ENCODE results near the gene BUB1. TPM values are rescaled to one million over a fixed set of nuclear protein-coding genes. Genes with fewer than 3 reads are reported as not detected.
"Not testable (repeated sequence)": the region's sequence is repeated elsewhere in the genome, so short reads cannot be mapped to it uniquely, and the experiment has no call there.

Gene BUB1
- total and polyA plus RNA-seq, 9 of the 15 experiments (the other 6 are each of a cell fraction or from before 2014, with no cell fraction given) = 73.4 to 247 (median 118) TPM

GRCh38 chr2:110695146-110695898 lies 17.5 kb upstream of the BUB1 start (continued):
- peak; percentile 44; the same call in 1 of the 2 replicates for TF ChIP-seq TAL1 (IDR thresholded peaks at IDR 0.05)
- TF ChIP-seq SMARCA4 (IDR thresholded peaks at IDR 0.05) = peak; percentile 74
- TF ChIP-seq TRIM24 (IDR thresholded peaks at IDR 0.05) = peak; percentile 36 to 42; a peak in 2 of 4 replicates
- peak; percentile 61 for TF ChIP-seq CBFA2T2 (conservative IDR thresholded peaks at IDR 0.05)
- TF ChIP-seq JUND (IDR thresholded peaks at IDR 0.05; ENCODE audit: borderline replicate concordance, low read depth, low read length); TEAD4 (CRISPR knock-in tag; IDR thresholded peaks at IDR 0.05; ENCODE audit: borderline replicate concordance): not testable (repeated sequence)
- peak; percentile 20; the same call in 1 of the 3 replicates for TF ChIP-seq JUND (tag; IDR thresholded peaks at IDR 0.05; ENCODE audit: borderline replicate concordance, low read depth, low read length)
- TF ChIP-seq TEAD4 (IDR thresholded peaks at IDR 0.05; ENCODE audit: low read length) = peak; percentile 51
- TF ChIP-seq ARID1B (IDR thresholded peaks at IDR 0.05) = peak; percentile 79
- TF ChIP-seq PRDM10 (IDR thresholded peaks at IDR 0.05; ENCODE audit: partially characterized antibody) = peak; percentile 82
- 0 out of 2 replicates have a peak, but pooled peaks have one; percentile 22 for TF ChIP-seq FOXJ2 (tag; IDR thresholded peaks at IDR 0.05)
- peak; percentile 65; the same call in 1 of the 2 replicates for TF ChIP-seq SMARCE1 (IDR thresholded peaks at IDR 0.05)
- TF ChIP-seq PHF20 (IDR thresholded peaks at IDR 0.05; ENCODE audit: partially characterized antibody) = peak; percentile 24
- peak; percentile 78 for TF ChIP-seq CBFA2T3 (IDR thresholded peaks at IDR 0.05)
- TF ChIP-seq ATF7 (IDR thresholded peaks at IDR 0.05) = peak; percentile 41; the same call in 1 of the 2 replicates
- TF ChIP-seq CHAMP1 (IDR thresholded peaks at IDR 0.05) = 0 out of 2 replicates have a peak, but pooled peaks have one; percentile 29
- TF ChIP-seq ARNT (IDR thresholded peaks at IDR 0.05) = 0 out of 4 replicates have a peak, but pooled peaks of 1 of the 2 experiments have one; percentile 21
- 0 out of 2 replicates have a peak, but pooled peaks have one; percentile 67 for TF ChIP-seq HLTF (IDR thresholded peaks at IDR 0.05)
- TF ChIP-seq ZBTB2 (IDR thresholded peaks at IDR 0.05) = peak; percentile 54; the same call in 1 of the 2 replicates
- peak; percentile 72 for TF ChIP-seq NCOR1 (IDR thresholded peaks at IDR 0.05)

Data from K562 (cell line).